ENCODE results near the gene DOCK4. TPM values are rescaled to one million over a fixed set of nuclear protein-coding genes. Genes with fewer than 3 reads are reported as not detected.

The DOCK4 gene
- total RNA-seq, 4 donors from 2014 or later, result 12.7 to 28.4 (median 19.5) TPM

DNA sequence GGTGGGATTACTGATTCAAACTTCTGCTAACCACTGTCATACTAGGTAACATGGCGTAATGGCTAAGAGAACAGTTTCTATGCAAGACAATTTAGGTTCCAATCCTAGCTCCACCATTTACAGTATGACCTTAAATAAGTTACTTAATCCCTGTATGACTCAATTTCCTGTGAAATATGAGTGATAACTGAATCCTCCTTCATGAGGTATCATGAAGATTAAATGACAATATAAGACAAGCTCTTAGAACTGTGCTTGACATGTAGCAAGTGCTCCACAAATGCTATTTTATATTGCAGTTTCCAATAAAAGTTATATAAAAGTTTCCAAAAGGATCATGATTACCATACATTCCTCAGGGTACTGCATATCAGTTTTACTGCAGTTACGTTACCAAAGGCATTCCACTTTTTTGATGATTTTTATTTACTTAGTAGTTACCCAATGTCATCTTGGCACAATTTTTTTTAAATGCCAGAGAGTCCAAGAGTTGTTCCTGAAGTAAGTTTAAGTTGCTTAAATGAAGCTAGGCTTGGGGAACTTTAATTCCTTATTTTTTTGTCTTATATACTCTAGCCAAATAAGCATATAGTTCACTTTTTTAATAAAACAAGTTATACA lies 7.1 kb downstream of the DOCK4 start:
- in situ Hi-C loops (cut with MboI; ENCODE audit: low pct_ligation_motif_present in 1 of 4, low pct_unique_long_range_greater_than_20kb in 1 of 4, low sequenced_read_pairs in 3 of 4), result no loop called here
- Histone ChIP-seq H3K9me3 (no peaks in the 10 kb centered on the region), H3K4me1 (peaks cover 0 to 6% (median 2%) of the 10 kb centered on the region in 4 donors), H3K4me3 (no peak overlapping the region), H3K36me3 (no peaks in the 10 kb centered on the region), H3K27me3 (no peaks in the 10 kb centered on the region), H3K27ac (no peak overlapping the region)
- TF ChIP-seq POLR2AphosphoS5 (IDR thresholded peaks at IDR 0.05) (no peak), EP300 (IDR thresholded peaks at IDR 0.05; ENCODE audit: low read depth) (no peak), POLR2A (IDR thresholded peaks at IDR 0.05) (no peak)
- TF ChIP-seq, protein P1, sequence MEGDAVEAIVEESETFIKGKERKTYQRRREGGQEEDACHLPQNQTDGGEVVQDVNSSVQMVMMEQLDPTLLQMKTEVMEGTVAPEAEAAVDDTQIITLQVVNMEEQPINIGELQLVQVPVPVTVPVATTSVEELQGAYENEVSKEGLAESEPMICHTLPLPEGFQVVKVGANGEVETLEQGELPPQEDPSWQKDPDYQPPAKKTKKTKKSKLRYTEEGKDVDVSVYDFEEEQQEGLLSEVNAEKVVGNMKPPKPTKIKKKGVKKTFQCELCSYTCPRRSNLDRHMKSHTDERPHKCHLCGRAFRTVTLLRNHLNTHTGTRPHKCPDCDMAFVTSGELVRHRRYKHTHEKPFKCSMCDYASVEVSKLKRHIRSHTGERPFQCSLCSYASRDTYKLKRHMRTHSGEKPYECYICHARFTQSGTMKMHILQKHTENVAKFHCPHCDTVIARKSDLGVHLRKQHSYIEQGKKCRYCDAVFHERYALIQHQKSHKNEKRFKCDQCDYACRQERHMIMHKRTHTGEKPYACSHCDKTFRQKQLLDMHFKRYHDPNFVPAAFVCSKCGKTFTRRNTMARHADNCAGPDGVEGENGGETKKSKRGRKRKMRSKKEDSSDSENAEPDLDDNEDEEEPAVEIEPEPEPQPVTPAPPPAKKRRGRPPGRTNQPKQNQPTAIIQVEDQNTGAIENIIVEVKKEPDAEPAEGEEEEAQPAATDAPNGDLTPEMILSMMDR (IDR thresholded peaks at IDR 0.05), result no peak
- DNase-seq, result no peak
- intact Hi-C loops (cut with DNase I; ENCODE audit: low total_unique reads), result no loop called here
- WGBS, 2 donors (ENCODE audit: low coverage in 1 of 2), result 74 to 77% methylated on average over 2 of the region's 2 CpGs

DNA sequence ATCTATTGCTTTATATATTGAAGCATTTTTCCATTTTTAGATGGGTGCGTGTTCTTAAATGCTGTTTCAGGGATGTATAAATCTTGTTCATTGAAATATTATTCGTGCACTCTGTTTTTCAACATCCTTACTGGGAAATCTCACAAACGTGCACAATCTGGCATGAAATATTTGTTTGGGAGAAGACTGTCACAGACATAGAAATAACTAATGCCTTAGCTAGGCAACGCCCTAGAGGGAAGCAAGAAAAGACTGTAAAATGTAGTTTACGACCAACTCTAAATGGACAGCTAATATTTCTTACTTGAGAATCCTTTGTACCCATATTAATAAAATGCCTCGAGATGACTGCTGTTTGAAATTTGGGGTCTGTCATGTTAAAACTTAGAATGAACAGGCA lies 8.9 kb downstream of the DOCK4 start:
- in situ Hi-C loops (cut with MboI; ENCODE audit: low pct_ligation_motif_present in 1 of 4, low pct_unique_long_range_greater_than_20kb in 1 of 4, low sequenced_read_pairs in 3 of 4) (no loop called here), intact Hi-C loops (cut with DNase I; ENCODE audit: low total_unique reads) (no loop called here)
- no peak for DNase-seq
- H3K4me1 ChIP-seq, result no peaks in the 10 kb centered on the region
- WGBS, 2 donors (ENCODE audit: low coverage in 1 of 2), result 65 to 71% methylated on average over 6 of the region's 6 CpGs
- H3K4me3 ChIP-seq, result no peak overlapping the region
- H3K9me3 ChIP-seq, result no peaks in the 10 kb centered on the region
- no peaks in the 10 kb centered on the region for H3K36me3 ChIP-seq
- no peak overlapping the region for H3K27ac ChIP-seq
- H3K27me3 ChIP-seq, result no peaks in the 10 kb centered on the region
- TF ChIP-seq POLR2A (IDR thresholded peaks at IDR 0.05) (no peak), POLR2AphosphoS5 (IDR thresholded peaks at IDR 0.05) (no peak), EP300 (IDR thresholded peaks at IDR 0.05; ENCODE audit: low read depth) (no peak)
- TF ChIP-seq, protein P1 (IDR thresholded peaks at IDR 0.05), result no peak

DNA sequence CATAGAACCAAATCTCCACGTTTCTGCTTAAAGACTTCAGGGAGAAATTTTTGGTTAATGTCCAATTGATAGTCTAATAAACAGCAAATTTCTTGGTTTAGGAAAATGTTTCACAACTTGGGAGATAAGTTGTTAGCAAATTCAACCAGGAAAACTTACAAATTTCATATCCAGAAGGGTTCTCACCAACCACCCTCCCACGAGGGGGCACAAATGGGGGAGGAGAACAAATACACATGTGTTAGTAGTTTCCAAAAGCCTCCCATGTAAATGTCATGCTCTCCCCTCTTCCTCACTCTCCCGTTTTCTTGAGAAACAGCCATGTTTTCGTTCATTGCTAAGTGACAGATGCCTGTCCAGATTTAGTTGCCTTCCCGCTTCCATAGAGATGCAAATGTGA lies 10.5 kb downstream of the DOCK4 start:
- in situ Hi-C loops (cut with MboI; ENCODE audit: low pct_ligation_motif_present in 1 of 4, low pct_unique_long_range_greater_than_20kb in 1 of 4, low sequenced_read_pairs in 3 of 4), result no loop called here
- H3K36me3 ChIP-seq, result no peaks in the 10 kb centered on the region
- no peak overlapping the region for H3K4me3 ChIP-seq
- 75 to 82% methylated on average over 5 of the region's 5 CpGs for WGBS, 2 donors (ENCODE audit: low coverage in 1 of 2)
- H3K27me3 ChIP-seq, result no peaks in the 10 kb centered on the region
- DNase-seq, result no peak
- intact Hi-C loops (cut with DNase I; ENCODE audit: low total_unique reads), result no loop called here
- no peaks in the 10 kb centered on the region for H3K9me3 ChIP-seq
- H3K27ac ChIP-seq, result no peak overlapping the region
- H3K4me1 ChIP-seq, result no peaks in the 10 kb centered on the region
- TF ChIP-seq, protein P1 (IDR thresholded peaks at IDR 0.05), result no peak

DNA sequence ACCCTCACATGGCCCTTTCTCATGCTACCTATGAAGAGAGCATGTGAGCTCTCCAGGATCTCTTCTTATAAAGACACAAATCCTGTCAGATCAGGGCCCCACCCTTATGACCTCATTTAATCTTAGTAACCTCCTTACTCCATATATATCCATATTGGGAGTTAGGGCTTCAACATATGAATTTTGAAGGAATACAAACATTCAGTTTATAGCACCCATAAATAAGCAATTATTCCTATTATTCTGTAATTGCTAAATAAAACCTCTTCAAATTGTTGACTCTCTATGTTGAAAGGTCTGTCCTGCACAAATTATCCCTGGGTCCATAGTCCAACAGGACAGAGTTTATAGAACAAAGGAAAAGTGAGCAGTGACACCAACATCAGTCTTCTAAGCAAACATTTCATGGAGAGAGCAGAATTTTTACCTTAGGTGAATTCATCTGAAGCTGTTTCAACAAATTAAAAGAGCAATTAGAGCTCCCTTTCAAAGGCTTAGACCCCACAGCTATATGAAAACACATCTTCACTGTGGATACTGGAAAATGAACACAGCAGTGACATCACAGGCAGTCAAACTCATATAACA lies 12.2 kb downstream of the DOCK4 start:
- TF ChIP-seq POLR2AphosphoS5 (IDR thresholded peaks at IDR 0.05), result no peak
- TF ChIP-seq, protein P1 (IDR thresholded peaks at IDR 0.05), result no peak
- no peak for TF ChIP-seq POLR2A (IDR thresholded peaks at IDR 0.05)
- TF ChIP-seq EP300 (IDR thresholded peaks at IDR 0.05; ENCODE audit: low read depth), result no peak
- Histone ChIP-seq H3K27me3 (no peaks in the 10 kb centered on the region), H3K4me1 (no peaks in the 10 kb centered on the region), H3K27ac (no peak overlapping the region), H3K9me3 (no peaks in the 10 kb centered on the region), H3K36me3 (no peaks in the 10 kb centered on the region), H3K4me3 (no peak overlapping the region)
- no peak for DNase-seq
- in situ Hi-C loops (cut with MboI; ENCODE audit: low pct_ligation_motif_present in 1 of 4, low pct_unique_long_range_greater_than_20kb in 1 of 4, low sequenced_read_pairs in 3 of 4), result no loop called here
- intact Hi-C loops (cut with DNase I; ENCODE audit: low total_unique reads), result no loop called here
